Right ventricle myocardium inferior (tissue), 1 donor: Measurements from ENCODE around the gene CD8B2. TPM values are rescaled to one million over a fixed set of nuclear protein-coding genes. Genes with fewer than 3 reads are reported as not detected.
"Not testable (repeated sequence)": the region's sequence is repeated elsewhere in the genome, so short reads cannot be mapped to it uniquely, and the experiment has no call there.

Source experiments
- ATAC-seq: fragments of 200-7000 bp; cut with Tn5 transposase; one replicate; pipeline ENCODE4 v1.9.1; 2020; ENCODE audit warnings: mild to moderate bottlenecking, moderate library complexity
- DNase-seq: peaks from one replicate; pipeline ENCODE4 v3.0.0; 2021; ENCODE audit errors: missing footprints
- intact Hi-C: fragments of 100-400 bp; cut with DNase I; formaldehyde crosslinking; loops from one replicate; pipeline ENCODE4 v1.11.0; 2022
- total RNA-seq: library from RNA; stranded (reverse); fragmentation: NEBNext Ultra II Directional; extraction: Animal tissue kit (Norgen Biotek cat#: 25700); gene quantifications from one replicate; pipeline ENCODE4 v1.2.1, GENCODE V29; 2021
- donor health status: DM: no; HTN: yes; CAD: no; lungs with severe emphysema.

The CD8B2 gene
- total RNA-seq, 1 donor from 2014 or later: not detected

DNA sequence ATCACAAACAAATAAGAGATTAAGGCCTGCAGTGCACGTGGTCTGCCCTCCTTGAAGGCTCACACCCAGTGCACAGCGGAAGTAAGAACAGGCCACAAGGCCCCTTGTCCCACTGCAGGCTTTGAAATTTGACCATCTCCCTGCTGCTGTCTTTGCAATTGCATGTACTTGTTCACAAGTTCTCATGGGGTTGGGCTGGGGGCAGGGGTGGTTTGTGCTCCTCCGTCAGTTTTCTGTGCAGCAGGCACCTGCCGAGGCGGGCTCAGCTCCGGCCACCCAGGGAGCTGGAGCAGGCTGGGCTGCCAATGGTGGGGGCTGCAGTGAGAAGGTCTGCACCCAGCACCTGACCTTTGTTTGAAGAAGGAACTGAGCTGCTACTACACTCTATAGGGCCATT is 22.2 kb downstream of the CD8B2 start:
- DNase-seq, ATAC-seq, intact Hi-C loops: not testable (repeated sequence)

DNA sequence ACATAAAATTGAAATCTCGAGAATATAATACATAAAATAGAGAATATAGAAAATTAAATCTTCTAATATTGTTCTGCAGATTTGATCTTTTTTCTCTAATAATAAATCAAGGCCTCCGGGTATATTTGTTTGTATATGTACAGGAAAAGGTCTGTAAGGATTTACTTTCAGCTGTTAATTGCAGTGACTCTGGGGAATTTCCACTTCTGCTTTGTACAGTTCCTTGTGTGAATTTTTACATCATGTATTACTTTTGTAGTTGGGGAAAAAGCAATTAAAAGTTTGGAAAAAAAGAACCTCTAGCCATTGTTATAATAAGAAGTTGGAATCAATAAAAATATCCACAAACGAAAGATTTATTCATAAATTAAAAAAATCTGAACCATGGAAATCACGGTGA is 23.6 kb downstream of the CD8B2 start:
- ATAC-seq, DNase-seq, intact Hi-C loops: not testable (repeated sequence)

DNA sequence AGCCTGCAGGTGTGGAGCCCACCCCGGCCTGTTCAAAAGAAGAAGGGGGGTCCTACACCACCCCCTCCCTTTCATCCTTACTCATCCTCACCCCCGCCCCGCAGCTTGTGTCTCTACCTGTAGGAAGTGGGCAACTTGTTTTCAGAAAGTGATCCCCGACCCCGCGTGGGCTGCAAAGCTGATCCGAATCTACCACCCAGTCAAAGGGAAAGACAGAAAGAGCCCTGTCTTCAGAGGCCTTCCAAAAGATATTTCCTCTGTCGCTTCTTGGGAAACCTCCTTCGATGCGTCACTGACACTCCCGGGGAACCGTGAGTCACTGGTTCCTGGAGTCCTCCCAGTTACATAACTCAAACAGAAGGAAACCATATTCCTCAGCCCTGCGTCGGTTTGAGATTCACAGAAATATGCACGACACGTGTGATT is 24.3 kb downstream of the CD8B2 start:
- peak; percentile 87 for ATAC-seq
- intact Hi-C loops: not testable (repeated sequence)
- peak; percentile 73 for DNase-seq

DNA sequence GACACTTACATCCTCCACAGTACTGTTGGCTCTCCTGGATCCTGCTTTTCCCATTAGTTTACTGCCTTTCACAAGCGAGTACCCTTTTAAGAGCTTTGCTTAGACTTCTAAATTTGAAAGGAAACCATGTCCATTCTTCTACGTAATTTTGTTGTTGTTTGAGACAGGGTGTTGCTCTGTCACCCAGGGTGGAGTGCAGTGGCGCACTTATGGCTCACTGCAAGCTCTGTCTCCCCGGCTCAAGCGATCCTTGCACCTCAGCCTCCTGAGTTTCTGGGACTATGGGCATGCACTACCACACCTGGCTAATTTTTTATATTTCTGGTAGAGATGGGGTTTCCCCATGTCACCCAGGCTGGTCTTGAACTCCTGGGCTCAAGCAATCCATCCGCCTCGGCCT is 24.8 kb downstream of the CD8B2 start:
- ATAC-seq: peak; percentile 35
- DNase-seq, intact Hi-C loops: not testable (repeated sequence)

- intact Hi-C loops, ATAC-seq, DNase-seq: not testable (repeated sequence)
These were observed 26.2 kb downstream of the CD8B2 start for GRCh38 chr2:106513391-106513790.

DNA sequence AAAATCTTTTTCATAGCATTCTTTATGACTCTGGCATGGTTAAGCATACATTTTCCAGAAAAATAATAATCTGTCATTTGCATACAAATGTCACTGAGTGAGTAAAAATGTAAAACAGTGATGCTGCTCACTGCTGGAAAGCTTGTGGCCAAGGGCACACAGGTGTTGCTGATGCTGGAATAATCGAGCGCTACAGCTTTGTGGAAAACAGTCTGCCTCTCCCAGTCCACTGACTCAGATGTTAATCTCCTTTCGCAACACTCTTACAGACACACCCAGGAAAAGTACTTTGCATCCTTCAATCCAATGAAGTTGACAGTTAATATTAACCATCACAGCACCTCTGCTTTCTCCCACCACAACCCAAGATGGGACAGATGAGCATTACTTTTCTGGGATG is 27.7 kb downstream of the CD8B2 start:
- DNase-seq, ATAC-seq, intact Hi-C loops: not testable (repeated sequence)

DNA sequence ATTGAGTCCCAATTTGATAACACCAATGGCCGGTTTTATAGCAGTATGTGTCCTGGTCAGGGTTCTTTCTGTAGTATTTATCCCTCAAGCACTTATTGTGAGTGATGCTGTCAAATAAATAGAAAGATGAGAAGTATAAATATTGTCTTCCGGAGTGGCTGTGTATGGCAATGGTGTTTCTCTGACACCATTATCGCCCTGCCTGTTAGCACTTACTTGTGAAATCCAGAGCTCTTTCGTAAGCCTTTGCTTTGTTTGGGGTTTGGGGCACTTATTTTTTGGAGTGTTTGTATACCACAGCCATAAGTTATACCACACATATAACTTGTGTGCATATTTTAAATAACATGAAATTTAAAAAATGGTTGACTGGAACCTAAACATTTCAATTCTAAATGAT is 29.3 kb downstream of the CD8B2 start:
- no peak for ATAC-seq
- DNase-seq: no peak
- intact Hi-C loops: no loop called here

GRCh38 chr2:106516864-106517263 is 29.7 kb downstream of the CD8B2 start:
- intact Hi-C loops: no loop called here
- ATAC-seq (no peak), DNase-seq (no peak)

- intact Hi-C loops: no loop called here
- ATAC-seq (no peak), DNase-seq (no peak)
These were observed 30.2 kb downstream of the CD8B2 start for GRCh38 chr2:106517329-106517728.

DNA sequence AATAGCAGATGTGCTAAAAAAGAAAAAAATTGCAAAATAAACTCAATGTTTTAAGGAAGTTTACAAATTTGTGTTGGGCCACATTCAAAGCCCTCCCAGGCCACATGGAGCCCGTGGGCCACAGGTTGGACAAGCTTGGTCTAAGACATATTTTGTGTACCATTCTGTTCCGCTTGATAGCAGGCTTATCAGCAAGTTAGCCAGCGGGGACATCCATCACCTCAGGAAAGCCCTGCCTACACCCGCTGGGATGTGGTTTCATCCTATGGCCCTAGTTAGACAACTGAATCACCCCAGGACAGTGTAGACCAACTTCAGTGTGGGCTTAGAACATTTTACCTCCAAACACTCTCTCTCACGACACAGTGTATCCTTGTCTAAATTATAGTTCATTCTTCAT is 32.6 kb downstream of the CD8B2 start:
- intact Hi-C loops: no loop called here
- DNase-seq (no peak), ATAC-seq (no peak)

GRCh38 chr2:106521016-106521415 is 33.9 kb downstream of the CD8B2 start:
- intact Hi-C loops: no loop called here
- no peak for DNase-seq
- no peak for ATAC-seq

- intact Hi-C loops: no loop called here
- no peak for ATAC-seq
- DNase-seq: no peak
These were observed 37.0 kb downstream of the CD8B2 start for GRCh38 chr2:106523976-106524665.

- DNase-seq (no peak), ATAC-seq (no peak)
- intact Hi-C loops: no loop called here
These were observed 43.7 kb downstream of the CD8B2 start for GRCh38 chr2:106530866-106531265.

- ATAC-seq: no peak
- intact Hi-C loops: no loop called here
- DNase-seq: no peak
These were observed 44.6 kb downstream of the CD8B2 start for GRCh38 chr2:106531676-106532214.

DNA sequence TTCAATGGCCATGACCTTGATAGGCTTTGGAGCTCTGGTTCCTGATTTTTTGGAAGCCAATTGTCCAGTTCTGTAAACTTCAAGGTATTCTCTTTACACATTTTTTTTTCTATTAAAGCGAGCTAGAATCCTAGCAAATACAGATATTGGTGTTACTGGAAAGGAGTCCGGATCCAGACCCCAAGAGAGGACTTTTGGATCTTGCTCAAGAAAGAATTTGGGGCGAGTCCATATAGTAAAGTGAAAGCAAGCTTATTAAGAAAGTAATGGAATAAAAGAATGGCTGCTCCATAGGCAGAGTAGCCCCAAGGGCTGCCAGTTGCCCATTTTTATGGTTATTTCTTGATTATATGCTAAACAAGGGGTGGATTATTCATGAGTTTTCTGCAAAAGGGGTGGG is 45.1 kb downstream of the CD8B2 start:
- intact Hi-C loops: no loop called here
- DNase-seq (no peak), ATAC-seq (no peak)

- intact Hi-C loops: no loop called here
- no peak for ATAC-seq
- DNase-seq: no peak
These were observed 47.3 kb downstream of the CD8B2 start for GRCh38 chr2:106534471-106534870.

- ATAC-seq: no peak
- DNase-seq: no peak
- intact Hi-C loops: no loop called here
These were observed 49.3 kb downstream of the CD8B2 start for GRCh38 chr2:106536490-106536889.

DNA sequence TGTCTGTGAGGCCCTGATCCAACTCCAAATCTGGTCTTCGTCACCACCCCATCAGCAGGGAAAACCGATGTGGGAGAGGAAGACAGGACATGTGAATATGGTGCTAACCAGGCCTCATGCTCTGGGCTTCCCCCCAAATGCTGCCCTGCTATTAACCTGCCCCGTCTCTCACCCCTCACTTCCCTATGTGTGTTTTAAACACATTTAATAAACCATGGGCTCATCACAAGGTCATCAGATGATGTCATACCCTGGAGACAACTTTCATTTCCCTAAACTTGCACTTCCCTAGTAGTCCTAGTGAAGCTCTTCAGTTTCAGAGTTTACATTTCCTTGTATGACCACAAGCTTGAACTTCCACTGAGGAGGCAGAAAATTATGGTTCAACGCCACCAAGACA is 49.9 kb downstream of the CD8B2 start:
- intact Hi-C loops: no loop called here
- no peak for DNase-seq
- ATAC-seq: peak; percentile 70

GRCh38 chr2:106537791-106538191 is 50.6 kb downstream of the CD8B2 start:
- ATAC-seq (no peak), DNase-seq (peak; percentile 62)
- intact Hi-C loops: no loop called here

GRCh38 chr2:106540886-106541285 is 53.7 kb downstream of the CD8B2 start:
- ATAC-seq (no peak), DNase-seq (no peak)
- intact Hi-C loops: loop anchor here (2.0 kb wide), 1 partner anchor 436 kb away; no protein-coding TSS in a partner anchor

DNA sequence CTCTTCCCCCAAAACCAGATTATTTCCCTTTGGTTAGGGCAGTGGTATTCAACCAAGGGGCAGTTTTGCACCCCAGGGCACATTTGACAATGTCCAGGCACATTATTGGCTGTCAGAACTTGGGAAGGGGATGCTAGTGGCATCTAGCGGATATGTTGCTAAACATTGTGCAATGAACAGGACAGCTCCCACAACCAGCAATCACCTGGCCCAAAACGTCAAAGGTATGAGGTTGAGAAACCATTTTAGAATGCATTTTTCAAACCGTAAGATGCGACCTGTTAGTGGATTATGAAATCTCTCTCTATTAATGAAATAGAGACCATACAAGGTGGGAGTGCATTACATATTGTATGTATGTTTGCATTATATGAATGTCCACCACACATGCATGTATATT is 54.2 kb downstream of the CD8B2 start:
- intact Hi-C loops: loop anchor here (2.0 kb wide), 1 partner anchor 437 kb away; no protein-coding TSS in a partner anchor
- DNase-seq (no peak), ATAC-seq (no peak)
